GM11168 (cell line): Measurements from ENCODE around the gene DPP6.

Experiments
- in situ Hi-C: fragments of 300-500 bp; cut with MboI; formaldehyde crosslinking; loops from one replicate; pipeline ENCODE4 v1.12.0; 2022; ENCODE audit warnings: low sequenced_read_pairs; ENCODE audit not compliant: unreplicated experiment

DPP6 gene

GRCh38 chr7:154388412-154388811 is 336.2 kb downstream of the DPP6 start:
- in situ Hi-C loops: no loop called here

GRCh38 chr7:154388999-154389398 is 336.8 kb downstream of the DPP6 start:
- in situ Hi-C loops: no loop called here

- in situ Hi-C loops: no loop called here
These were observed 338.8 kb downstream of the DPP6 start for GRCh38 chr7:154390961-154391360.

GRCh38 chr7:154394804-154395203 is 342.6 kb downstream of the DPP6 start:
- in situ Hi-C loops: no loop called here

GRCh38 chr7:154406312-154406711 is 354.1 kb downstream of the DPP6 start:
- in situ Hi-C loops: no loop called here

- in situ Hi-C loops: no loop called here
These were observed 357.6 kb downstream of the DPP6 start for GRCh38 chr7:154409703-154410311.

GRCh38 chr7:154412105-154412504 is 359.9 kb downstream of the DPP6 start:
- in situ Hi-C loops: no loop called here

GRCh38 chr7:154415709-154416399 is 363.7 kb downstream of the DPP6 start:
- in situ Hi-C loops: no loop called here

- in situ Hi-C loops: no loop called here
These were observed 364.5 kb downstream of the DPP6 start for GRCh38 chr7:154416714-154417113.

- in situ Hi-C loops: no loop called here
These were observed 367.1 kb downstream of the DPP6 start for GRCh38 chr7:154419344-154419743.

GRCh38 chr7:154423231-154423630 is 371.0 kb downstream of the DPP6 start:
- in situ Hi-C loops: no loop called here

GRCh38 chr7:154424350-154424749 is 372.2 kb downstream of the DPP6 start:
- in situ Hi-C loops: no loop called here

- in situ Hi-C loops: no loop called here
These were observed 373.1 kb downstream of the DPP6 start for GRCh38 chr7:154425271-154425670.

GRCh38 chr7:154426778-154427177 is 374.6 kb downstream of the DPP6 start:
- in situ Hi-C loops: no loop called here

- in situ Hi-C loops: no loop called here
These were observed 375.3 kb downstream of the DPP6 start for GRCh38 chr7:154427533-154427932.

- in situ Hi-C loops: no loop called here
These were observed 377.6 kb downstream of the DPP6 start for GRCh38 chr7:154429666-154430404.

GRCh38 chr7:154430640-154431039 is 378.4 kb downstream of the DPP6 start:
- in situ Hi-C loops: no loop called here

GRCh38 chr7:154431045-154431444 is 378.8 kb downstream of the DPP6 start:
- in situ Hi-C loops: no loop called here

- in situ Hi-C loops: no loop called here
These were observed 381.7 kb downstream of the DPP6 start for GRCh38 chr7:154433632-154434598.

- in situ Hi-C loops: no loop called here
These were observed 384.4 kb downstream of the DPP6 start for GRCh38 chr7:154436560-154436959.
